NCI-H128 (cell line): ENCODE measurements around the gene TULP1.
"Not testable (repeated sequence)": the region's sequence is repeated elsewhere in the genome, so short reads cannot be mapped to it uniquely, and the experiment has no call there.

Source experiments
- DNase-seq: peaks from one replicate; lab custom pipeline; 2025; ENCODE audit not compliant: unreplicated experiment; lab: John Stamatoyannopoulos, UW

Gene TULP1

GRCh38 chr6:35522151-35522550 is 9.5 kb upstream of the TULP1 start:
- DNase-seq: no peak

GRCh38 chr6:35521235-35521634 is 8.5 kb upstream of the TULP1 start:
- DNase-seq: no peak

- DNase-seq: no peak
These were observed 6.8 kb upstream of the TULP1 start for GRCh38 chr6:35519313-35520015.

GRCh38 chr6:35518566-35519312 is 6.0 kb upstream of the TULP1 start:
- no peak for DNase-seq

GRCh38 chr6:35517978-35518377 is 5.3 kb upstream of the TULP1 start:
- DNase-seq: not testable (repeated sequence)

- no peak for DNase-seq
These were observed 4.0 kb upstream of the TULP1 start for GRCh38 chr6:35516712-35517111.

GRCh38 chr6:35515939-35516338 is 3.2 kb upstream of the TULP1 start:
- not testable (repeated sequence) for DNase-seq

- no peak for DNase-seq
These were observed 1.9 kb upstream of the TULP1 start for GRCh38 chr6:35514587-35514986.

- DNase-seq: no peak
These were observed 690 bp downstream of the TULP1 start for GRCh38 chr6:35512006-35512405.

- no peak for DNase-seq
These were observed 1.1 kb downstream of the TULP1 start for GRCh38 chr6:35511562-35511941.

- DNase-seq: no peak
These were observed 1.7 kb downstream of the TULP1 start for GRCh38 chr6:35510916-35511561.

- DNase-seq: no peak
These were observed 4.2 kb downstream of the TULP1 start for GRCh38 chr6:35508542-35508941.

GRCh38 chr6:35508027-35508426 is 4.7 kb downstream of the TULP1 start:
- no peak for DNase-seq

GRCh38 chr6:35507221-35507620 is 5.5 kb downstream of the TULP1 start:
- no peak for DNase-seq

GRCh38 chr6:35506536-35506935 is 6.2 kb downstream of the TULP1 start:
- no peak for DNase-seq

- no peak for DNase-seq
These were observed 6.7 kb downstream of the TULP1 start for GRCh38 chr6:35505999-35506412.

- DNase-seq: no peak
These were observed 9.2 kb downstream of the TULP1 start for GRCh38 chr6:35503534-35503933.

GRCh38 chr6:35501784-35502183 is 10.9 kb downstream of the TULP1 start:
- DNase-seq: no peak

- no peak for DNase-seq
These were observed 11.9 kb downstream of the TULP1 start for GRCh38 chr6:35500782-35501181.

- DNase-seq: no peak
These were observed 13.3 kb downstream of the TULP1 start for GRCh38 chr6:35499372-35499771.

- DNase-seq: no peak
These were observed 14.2 kb downstream of the TULP1 start for GRCh38 chr6:35498422-35499067.
